ENCODE results near the gene TLR6. TPM values are rescaled to one million over a fixed set of nuclear protein-coding genes. Genes with fewer than 3 reads are reported as not detected.

The TLR6 gene, protein sequence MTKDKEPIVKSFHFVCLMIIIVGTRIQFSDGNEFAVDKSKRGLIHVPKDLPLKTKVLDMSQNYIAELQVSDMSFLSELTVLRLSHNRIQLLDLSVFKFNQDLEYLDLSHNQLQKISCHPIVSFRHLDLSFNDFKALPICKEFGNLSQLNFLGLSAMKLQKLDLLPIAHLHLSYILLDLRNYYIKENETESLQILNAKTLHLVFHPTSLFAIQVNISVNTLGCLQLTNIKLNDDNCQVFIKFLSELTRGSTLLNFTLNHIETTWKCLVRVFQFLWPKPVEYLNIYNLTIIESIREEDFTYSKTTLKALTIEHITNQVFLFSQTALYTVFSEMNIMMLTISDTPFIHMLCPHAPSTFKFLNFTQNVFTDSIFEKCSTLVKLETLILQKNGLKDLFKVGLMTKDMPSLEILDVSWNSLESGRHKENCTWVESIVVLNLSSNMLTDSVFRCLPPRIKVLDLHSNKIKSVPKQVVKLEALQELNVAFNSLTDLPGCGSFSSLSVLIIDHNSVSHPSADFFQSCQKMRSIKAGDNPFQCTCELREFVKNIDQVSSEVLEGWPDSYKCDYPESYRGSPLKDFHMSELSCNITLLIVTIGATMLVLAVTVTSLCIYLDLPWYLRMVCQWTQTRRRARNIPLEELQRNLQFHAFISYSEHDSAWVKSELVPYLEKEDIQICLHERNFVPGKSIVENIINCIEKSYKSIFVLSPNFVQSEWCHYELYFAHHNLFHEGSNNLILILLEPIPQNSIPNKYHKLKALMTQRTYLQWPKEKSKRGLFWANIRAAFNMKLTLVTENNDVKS
- under 1 TPM; 0.58 to 0.74 (median 0.61) TPM for polyA plus RNA-seq (ENCODE audit: insufficient read length in 3 of 3)

DNA sequence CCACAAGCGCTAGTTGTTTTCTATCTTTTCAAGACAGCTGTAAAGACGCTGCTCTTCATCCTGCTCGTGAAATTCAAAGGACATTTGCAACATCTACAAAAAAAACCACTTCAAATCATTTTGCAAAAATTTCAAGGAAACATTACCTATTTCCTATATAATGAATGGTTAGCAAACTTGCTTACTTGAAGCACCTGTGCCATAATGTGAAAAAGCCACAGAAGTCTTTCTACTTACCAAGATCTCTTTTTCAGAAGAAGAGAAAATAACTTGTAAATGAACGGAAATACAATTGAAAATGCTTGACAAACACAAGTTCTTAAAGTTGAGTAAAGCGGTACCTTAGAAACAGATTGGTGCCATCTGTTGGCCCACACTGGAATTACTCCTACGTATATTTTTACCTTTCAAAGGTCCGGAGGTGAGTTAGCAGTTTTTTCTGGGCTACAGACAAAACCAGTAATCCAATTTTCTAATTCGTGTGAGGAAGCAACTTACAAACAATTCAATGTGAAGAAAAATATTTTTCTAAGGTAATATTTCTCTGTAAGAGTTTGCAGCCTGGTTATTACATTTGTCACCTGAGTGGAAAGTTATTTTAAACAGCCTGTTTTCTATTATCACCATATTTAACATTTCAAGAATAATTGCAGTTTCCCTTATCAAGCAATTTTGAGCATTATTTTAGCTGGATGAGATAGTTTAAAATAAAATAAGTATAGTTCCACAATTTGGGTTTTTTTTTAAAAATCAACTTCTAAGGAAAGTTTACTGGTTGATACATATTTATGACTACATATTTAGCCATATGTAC, at the start of gene TLR6:
Gene TLR6 (minus strand): TSS at position 294 of the 814 bp plus-strand sequence. CDS start 27,344 bp downstream, outside the sequence.
- DNase-seq (ENCODE audit: low read depth in 3 of 3, low spot score in 2 of 3), result peak in 1 of 3 donors; percentile 14

DNA sequence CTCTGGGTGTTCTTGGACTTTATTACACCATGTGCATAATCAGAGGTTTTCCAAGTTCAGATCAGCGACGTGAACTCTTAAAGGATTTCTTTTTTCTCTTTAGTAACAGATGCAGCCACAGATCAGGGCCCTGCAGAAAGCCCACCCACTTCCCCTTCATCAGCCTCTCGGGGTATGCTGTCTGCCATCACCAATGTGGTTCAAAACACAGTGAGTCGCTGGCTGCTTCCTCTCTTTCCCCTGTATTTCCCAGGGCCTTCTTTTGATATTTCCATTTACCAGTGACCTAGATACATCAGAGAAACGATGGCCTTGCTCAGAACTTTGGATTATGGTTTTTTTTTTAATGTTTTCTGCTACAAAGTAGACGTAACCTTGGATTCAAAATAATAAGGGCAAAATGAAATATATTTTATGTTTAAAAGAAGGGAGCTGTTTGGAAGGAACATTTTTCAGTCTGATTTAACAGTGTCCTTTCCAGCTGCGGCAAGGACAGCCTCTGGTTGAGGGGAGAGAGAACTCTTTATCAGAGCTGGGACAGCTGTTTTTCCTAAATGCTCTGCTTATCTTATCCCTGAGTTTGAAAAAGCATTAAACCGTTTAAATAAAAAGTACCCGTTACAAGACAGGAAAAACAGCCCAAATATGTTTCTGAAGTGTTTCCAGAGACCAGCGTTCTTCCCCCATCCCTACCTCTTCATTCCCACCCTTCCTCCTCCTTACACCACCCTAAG, 49.2 kb upstream of the TLR6 start:
- DNase-seq (ENCODE audit: low read depth in 3 of 3, low spot score in 2 of 3), result no peak

DNA sequence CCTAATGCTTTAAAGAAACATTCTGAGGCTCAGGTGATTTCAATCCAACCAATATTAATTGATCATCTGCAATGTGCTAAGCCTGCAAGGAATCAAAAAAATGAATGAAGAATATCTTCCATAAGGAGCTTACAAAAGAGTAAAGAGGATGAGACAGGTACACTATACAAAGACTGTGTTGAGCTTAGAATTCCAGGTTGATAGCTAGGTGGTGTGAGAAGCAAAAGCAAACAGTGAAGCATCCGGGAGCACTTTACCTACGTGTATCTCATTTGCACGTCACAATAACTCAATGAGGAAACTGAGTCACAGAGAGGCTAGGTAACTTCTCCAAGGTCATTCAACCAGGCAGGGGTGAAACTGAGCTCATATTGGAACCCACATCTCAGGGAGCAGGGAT, 48.1 kb upstream of the TLR6 start:
- DNase-seq (ENCODE audit: low read depth in 3 of 3, low spot score in 2 of 3), result no peak

DNA sequence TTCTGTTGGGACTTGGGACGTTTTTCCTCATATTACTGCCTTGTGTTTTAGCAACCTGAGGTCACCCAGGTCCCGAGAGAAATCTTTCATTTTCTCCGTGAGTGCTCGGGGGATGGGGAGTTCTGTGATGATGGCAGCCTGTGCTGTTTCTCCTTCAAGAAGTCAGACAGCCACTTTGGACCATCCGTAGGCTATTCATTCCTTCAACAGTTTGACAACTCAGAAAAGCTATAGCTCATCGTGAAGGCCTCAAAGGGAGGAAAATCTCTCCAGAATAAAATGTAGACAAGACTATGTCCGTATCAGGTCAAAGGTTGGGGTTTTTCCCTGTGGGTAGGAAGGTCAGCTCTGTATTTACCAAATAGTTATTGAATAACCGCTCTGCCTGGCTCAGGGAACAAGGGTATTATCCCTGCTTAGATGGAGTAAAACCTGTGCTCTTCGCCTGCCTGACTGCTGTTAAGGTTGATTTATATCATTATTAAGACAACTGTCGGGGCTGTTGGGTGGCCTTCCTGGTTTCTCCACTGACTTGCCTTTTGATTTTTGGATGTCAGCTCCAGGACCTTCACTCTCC, 47.6 kb upstream of the TLR6 start:
- no peak for DNase-seq (ENCODE audit: low read depth in 3 of 3, low spot score in 2 of 3)

DNA sequence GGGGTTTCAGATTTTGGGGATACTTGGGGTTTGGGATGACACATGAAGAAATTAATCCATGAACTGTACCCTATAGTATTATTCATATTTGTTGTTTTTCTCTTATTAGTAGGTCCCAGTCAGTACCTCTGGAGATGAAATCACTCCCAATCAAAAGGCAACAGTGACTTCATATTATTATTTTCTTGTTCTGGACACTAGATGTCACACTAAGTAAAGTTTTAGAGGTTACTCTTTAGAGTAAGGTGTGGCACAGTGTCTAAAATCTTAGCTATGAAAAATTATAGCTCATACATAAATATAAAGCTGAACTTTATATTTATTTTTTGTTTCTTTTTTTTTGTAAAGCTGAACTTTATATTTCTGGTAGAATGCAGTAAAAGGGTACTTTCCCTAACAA, 46.1 kb upstream of the TLR6 start:
- no peak for DNase-seq (ENCODE audit: low read depth in 3 of 3, low spot score in 2 of 3)

DNA sequence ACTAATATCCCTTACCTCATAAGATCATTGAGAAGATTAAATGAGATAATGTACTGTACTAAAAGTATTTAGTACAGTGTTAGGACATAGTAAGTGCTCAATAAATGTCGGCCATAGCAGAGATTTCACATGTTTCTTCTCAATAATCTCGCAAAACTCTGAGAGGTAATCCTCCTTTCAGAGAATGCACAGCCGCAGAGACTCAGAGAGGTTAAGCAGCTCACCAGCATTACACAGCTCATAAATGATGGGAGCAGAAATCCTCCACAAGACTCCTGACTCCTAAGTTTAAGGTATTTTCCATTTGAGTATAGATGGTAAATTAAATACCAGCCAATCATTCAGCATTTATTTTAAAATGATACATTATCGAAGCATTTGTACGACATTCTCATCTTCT, 45.6 kb upstream of the TLR6 start:
- DNase-seq (ENCODE audit: low read depth in 3 of 3, low spot score in 2 of 3), result no peak

DNA sequence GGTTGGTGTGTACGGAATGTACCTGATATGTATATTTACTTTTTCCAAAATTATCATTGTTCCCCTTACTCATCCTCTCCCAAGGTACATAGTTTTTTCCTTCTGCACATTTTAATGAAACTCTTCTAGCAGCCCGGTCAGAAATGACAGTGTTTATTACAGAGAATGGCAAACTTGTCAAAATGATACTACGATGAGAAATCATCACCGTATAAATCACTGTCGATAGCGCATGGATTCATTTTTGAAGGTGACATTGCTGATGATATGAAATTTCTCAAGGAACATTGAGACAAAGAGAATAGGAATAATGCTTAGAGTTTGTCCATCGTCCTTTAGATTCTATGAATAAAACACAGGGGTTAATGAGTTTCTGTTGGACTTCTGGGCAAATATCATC, 41.6 kb upstream of the TLR6 start:
- DNase-seq (ENCODE audit: low read depth in 3 of 3, low spot score in 2 of 3), result no peak

DNA sequence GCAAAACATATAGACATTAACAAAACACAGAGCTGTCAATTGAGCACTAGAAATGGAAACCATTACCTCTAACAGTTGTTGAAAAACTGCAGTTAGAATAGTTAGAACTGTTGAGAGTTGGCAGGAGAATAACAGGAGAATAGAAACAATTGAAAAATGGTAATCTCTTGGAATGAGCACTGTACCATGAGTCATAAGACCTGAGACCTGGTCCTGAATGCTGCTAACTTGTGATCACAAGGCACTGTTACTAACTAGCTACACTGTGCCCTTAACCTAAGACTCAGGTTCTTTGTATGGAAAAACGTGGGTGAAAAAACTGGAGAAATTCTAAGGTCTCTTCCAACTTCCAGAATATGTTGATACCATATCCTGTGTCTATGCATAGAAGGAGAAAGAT, 40.3 kb upstream of the TLR6 start:
- DNase-seq (ENCODE audit: low read depth in 3 of 3, low spot score in 2 of 3), result no peak

DNA sequence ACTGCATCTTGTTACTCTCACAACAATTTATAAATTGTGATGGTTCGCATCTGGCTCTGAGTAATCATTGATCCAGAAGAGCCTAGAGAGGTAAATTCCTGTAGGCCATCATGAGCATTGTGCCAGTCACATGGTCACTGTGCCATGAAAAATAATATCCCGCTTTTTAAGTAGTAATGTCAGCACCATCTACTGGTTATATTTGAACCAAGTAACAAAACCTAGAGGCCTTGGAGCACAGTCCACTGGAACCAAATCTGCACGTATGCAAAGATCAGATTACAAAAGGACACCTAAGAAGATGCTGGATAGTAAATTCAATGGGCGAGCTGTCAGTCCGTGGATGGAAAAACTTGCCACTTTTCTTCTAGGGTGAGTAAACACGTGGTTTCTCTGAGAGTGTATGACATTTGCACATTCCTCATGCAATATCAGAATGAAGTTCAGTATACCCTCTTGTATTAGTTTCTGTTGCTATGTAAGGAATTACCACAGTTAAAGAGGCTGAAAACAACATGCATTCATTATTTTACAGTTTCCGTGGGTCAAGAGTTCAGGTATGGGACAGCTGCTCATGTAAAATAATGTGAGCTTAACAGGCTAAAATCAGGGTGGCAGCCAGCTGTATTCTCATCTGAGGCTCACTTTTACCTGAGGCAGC, 37.8 kb upstream of the TLR6 start:
- no peak for DNase-seq (ENCODE audit: low read depth in 3 of 3, low spot score in 2 of 3)

DNA sequence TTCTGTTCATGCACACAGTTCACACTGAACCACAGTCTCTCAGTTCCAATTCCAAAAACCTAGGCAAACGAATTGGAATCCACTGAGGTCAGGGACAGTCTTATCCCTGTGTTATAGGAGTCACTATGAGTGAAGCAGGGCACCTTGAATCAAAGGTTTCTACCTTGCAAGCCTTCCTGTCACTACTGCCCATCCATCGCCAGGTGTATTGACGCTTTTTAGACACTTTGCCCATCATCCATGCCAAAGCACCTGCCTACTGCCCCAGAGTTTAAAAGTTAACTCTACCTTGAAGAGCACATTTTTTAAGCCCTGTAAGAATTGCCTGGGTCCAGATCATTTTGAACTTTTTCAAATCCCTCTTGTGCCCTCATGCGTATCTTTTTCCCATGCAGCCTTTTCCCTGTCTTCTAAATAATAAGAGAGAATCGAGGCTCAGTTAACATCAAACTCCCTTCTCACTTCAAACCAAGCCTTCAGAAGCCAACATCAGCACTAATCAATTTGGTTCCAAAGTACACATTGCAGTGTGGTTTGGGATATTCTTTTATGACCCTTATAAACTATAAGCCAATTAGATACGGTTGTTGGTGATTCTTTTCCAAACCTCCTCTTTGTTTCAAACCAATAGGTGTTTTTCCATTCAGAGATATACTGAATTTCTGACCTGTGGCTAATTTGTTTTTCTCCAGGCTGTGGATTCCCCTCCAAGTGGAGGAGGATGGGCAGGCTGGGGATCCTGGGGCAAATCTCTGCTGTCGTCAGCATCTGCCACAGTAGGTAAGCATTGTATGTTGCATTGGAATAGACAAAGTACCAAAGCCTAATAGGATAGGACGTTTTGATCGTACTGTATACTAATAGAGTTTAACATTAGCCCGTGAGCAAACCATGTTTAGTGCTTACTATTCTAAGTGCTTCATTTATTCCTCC, 34.7 kb upstream of the TLR6 start:
- no peak for DNase-seq (ENCODE audit: low read depth in 3 of 3, low spot score in 2 of 3)

DNA sequence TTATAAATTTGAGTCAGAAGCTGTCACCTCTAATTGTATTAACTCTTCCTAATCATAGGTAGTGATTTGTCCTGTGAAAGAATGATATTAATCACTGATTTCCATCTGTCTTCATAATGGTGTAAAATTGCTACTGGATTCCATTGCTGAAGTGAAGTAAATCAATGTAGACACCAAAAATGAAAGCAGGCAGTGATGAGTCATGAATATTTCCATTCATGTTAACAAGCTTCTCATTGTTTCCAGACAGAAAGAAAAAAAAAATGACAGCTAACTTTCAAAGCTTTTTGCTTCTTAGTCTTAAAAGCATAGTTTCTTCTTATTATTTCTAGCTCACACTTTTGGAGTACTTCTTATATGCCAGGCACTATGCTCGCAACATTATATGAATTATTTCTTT, 32.5 kb upstream of the TLR6 start:
- no peak for DNase-seq (ENCODE audit: low read depth in 3 of 3, low spot score in 2 of 3)

DNA sequence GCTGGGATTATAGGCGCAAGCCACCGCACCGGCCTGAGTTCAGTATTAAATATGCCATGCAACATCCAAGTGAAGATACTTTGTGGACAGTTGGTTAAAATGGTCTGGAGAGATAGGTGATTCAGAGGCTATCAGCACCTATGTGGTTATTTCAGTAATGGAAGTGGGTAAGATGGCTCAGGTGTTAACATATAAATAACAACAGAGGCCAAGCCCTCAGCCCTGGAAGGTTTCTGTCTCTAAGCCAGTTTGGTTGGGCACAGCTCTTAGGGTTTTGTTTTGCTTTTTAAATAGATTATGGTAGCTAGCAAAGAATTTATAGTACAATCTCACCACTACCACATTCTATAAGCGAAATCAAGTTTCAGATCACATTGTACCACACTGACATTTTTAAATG, 27.6 kb upstream of the TLR6 start:
- DNase-seq (ENCODE audit: low read depth in 3 of 3, low spot score in 2 of 3), result no peak

DNA sequence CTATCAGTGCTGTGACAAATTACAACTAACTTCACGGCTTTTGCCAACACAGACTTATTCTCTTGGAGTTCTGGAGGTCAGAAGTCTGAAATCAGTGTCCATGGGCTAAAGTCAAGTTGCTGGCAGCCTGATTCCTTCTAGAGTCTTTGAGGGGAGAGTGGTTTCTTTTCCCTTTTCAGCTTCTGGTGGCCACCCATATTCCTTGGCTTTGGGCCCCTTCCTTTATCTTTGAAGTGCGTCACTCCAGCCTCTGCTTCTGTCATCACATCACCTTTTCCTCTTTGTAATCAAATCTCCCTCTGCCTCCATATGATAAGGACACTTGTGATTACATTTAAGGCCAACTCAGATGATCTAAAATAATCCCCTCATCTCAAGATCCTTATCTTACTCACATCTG, 20.0 kb upstream of the TLR6 start:
- no peak for DNase-seq (ENCODE audit: low read depth in 3 of 3, low spot score in 2 of 3)

DNA sequence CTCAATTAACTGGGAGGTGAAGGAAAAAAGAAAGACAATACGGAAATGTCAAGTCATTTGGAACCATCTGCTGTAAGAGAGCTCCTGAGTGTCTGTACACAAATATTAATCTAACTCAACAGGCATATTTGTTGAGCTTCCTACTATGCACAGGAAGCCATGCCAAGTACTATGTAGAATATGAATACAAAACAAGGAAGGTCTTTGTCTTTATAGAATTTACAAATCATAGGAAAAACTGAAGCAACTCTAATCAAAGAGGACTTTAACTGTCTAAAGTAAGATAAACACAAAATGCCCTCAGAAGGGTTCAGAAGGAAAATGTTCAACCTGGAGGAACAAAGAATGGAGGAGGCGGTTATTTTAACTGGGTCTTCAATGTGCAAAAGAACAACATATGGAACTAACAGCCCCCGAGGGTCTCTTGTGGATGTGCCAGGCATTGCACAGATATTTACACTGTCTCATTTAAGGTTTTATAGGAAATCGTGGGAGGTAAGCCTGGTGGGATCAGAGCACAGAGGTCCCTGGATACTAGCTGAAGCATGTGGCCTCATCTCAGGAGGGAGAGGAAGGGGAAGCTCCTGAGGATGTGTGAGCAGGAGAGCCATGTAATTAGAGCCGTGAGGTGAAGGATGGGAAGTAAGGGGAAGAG, 16.8 kb upstream of the TLR6 start:
- DNase-seq (ENCODE audit: low read depth in 3 of 3, low spot score in 2 of 3), result peak in 1 of 3 donors; percentile 7

DNA sequence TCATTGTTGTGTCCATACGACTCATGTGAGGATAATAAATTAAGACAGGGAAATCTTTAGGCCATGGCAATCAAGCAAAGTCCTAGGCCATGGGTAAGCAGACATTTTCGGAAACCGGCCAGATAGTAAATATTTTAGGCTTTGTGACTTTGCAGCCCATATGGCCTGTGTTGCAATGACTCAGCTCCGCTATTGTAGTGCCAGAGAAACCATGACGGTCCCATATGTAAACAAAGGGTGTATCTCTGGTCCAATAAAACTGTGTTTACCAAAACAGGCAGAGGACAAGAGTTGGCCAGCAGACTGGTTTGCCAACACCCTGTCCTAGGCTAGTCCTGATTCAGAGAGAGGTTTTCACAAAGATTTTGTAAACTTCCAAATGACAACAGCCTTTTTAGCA, 16.0 kb upstream of the TLR6 start:
- DNase-seq (ENCODE audit: low read depth in 3 of 3, low spot score in 2 of 3), result no peak

DNA sequence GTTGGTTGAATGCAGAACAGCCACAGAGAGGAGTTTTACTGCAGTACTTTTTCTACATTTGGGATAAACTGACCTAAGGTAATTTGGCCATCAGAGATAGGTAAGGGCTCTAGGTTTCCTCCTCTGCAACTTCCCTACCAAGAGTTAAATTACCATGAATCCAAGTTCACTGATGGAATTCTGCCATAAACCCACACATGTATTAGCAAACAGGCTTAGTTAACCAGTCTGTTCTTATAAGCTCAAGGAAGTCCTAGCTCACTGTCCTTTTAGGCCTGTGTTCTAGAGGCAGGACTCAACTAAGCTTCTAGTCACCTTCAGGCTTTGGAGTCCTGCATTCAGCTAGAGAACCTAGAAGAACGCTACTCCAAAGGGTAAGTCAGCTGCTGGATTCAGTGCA, 15.0 kb upstream of the TLR6 start:
- DNase-seq (ENCODE audit: low read depth in 3 of 3, low spot score in 2 of 3), result no peak

DNA sequence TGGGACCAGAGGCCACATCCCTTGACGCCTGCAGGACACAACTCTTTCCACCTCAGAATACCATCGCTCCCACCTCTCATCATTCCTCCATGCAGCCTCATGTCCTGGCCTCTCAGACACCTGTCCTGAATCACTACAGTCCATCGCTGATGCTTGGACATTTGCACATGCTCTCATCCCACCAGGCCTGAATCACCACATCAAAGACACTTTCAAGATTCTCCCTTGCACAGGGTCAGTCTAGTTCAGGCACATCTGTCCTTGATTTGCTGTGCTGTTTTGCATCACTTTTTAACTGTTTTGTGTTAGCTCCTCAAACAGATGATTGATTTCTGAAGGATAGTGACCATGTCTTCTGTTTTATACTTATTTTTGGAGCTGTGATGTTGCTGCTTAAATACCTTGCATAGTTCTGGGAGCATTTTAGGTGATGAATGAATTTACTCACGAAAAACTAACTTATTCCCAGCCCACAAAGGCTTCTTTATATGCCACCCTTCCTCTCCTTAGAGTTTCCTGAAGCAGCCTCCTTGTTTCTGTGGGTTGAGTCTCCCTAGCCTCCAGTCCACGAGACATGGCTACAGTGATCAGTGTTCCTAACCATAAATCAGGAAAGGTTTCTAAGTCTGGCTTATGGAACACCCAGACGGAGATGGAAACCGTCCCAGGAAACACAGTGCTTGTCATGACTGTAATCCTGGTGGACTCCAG, 13.6 kb upstream of the TLR6 start:
- DNase-seq (ENCODE audit: low read depth in 3 of 3, low spot score in 2 of 3), result no peak
